ENCODE measurements around the gene DACT2.
"Not testable (repeated sequence)": the region's sequence is repeated elsewhere in the genome, so short reads cannot be mapped to it uniquely, and the experiment has no call there.

The DACT2 gene

DNA sequence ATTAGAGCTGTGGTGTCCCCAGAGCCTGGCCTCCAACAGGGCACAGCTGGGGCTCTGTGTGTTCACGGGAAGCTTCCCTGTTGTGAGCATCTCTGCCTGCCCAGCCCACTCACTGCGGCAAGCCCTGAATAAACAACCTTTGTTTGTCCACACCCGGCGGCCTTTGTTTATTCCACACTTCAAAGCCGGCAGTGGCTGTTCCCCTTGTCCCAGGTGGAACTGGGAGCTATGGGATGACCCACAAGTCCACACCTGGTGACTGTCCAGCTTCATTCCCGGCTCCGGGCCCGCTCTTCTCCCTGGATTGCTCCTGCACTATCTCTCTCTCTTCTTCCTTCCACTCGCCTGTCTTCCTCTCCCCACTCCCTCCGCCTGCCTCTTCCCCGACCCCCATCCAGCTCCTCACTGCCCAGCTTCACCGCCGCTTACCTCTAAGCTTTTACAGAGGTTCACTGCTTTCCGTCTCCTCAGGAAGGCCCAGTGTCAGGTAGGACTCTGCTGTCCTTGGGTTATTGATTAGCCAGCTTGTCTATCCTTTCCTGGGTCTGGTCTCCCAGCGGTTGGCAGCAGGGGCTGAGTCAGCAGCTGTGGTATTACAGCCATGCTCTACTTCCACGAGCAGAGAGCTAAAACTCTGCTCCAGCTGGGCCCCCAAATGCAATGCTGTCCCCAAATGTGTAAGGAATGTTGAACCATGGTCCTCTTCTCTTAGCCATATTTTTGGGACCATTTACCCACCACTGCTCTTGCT lies 17.8 kb downstream of the DACT2 start:
- DNase-seq, result no peak

DNA sequence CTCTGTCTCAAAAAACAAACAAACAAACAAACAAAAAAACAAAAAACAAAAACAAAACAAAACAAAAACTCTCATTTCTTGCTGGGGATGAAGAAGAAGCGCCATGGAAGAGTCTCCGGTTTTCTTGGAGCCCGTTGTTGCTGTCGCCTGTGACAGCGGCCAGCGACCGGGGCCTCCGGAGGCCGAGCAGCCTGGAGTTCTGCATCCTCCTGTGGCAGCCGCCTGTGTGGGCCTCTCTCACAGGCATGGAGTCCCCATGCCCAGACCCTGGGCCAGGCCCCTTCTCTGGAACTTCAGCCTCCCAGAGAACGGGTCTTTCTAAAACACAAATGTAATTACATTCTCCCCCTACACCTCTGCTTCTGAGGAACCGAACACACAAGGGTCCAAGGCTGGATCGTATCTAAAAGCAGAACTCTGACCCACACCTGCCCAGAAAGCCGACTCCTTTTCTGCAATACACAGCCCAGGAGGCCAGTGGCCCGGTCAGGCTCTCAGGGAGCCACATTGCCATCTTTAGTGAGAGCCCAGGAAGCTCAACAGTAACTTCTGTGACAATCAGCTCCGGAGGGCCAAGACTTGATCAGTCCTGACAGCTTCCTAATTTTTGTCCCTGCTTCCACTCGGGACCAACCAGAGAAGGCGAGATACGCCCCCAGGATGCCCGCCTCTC lies 18.5 kb downstream of the DACT2 start:
- no peak for DNase-seq

DNA sequence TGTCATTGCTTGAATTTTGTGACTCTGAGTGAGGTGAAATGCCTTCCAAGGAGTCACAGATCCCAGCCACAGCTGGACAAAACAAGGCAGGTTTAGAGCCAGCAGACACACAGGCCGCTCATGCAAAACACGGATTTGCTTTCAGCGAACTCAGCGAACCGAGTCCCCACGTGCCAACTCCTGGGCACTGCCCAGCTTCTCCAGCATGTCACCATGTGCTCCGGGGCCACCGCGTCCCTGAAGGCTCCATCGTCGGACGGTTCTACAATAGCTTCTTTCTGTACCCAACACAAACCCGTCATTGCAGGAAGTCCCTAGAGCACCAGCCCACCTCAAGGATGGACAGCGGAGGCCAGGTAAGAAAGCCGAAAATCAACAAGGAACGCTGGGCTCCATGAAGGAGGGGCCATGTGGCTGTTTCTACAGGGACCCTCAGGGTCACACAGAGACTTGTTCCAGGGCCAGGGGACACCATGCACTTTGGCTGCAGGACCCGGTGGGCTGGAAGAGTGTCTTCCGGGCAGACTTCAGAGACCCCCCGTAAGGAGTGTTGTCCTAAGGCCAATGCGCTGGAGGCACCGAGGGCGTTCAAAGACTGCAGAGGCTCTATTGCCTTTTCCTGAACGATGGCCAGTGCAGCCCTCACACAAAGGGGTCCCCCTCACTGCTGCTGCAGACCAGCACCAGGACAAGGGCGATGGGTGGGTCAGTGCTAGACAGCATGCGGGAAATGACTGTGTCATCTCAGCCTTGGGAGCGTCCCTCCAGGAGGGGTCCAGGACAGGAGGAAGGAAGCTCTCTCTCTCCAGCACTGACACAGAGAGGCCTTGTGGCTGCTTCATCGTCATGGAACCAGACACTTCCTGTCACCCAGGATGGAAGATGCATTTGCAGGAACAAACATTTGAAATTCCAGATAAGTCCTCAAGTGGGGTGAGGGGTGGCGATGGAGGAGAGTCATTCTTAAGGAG lies 19.8 kb downstream of the DACT2 start:
- DNase-seq, result no peak

DNA sequence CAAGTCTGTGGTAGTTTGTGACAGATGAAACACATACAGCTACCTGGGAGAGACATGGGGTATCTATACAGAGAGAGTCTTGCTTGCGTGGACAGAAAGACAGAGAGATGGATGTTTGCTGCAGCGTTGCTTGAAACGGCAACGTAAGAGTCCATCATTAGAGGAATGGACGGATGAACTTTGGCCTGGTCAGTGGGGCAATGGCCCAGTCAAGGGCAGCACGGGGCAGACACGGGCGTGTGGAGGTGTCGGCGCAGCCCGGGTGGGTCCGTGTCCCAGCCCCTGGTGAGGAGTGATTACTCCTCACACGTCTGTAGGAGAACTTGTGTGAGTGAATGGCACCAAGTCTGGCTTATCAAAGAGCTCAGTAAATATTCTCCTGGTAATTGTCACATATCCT lies 21.9 kb downstream of the DACT2 start:
- DNase-seq, result no peak

DNA sequence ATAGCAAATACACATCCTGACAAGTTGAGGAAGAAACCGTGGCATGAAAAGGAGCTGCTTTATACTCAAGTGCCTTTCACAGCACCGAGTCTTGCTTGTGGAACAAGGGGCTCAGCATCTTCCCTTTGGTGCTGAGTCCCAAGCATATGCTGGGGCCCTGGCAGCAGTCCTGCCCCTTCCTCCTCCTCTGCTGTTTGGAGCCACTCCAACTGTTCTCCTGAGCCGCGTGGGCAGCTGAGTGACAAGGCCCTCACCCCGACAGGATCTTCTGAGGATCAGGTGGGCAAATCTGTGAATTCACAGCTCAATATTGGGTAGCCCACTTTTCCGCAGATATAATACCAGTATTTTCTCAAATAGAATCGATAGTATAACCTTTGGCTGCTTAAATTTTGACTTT lies 24.7 kb downstream of the DACT2 start:
- DNase-seq, result no peak

DNA sequence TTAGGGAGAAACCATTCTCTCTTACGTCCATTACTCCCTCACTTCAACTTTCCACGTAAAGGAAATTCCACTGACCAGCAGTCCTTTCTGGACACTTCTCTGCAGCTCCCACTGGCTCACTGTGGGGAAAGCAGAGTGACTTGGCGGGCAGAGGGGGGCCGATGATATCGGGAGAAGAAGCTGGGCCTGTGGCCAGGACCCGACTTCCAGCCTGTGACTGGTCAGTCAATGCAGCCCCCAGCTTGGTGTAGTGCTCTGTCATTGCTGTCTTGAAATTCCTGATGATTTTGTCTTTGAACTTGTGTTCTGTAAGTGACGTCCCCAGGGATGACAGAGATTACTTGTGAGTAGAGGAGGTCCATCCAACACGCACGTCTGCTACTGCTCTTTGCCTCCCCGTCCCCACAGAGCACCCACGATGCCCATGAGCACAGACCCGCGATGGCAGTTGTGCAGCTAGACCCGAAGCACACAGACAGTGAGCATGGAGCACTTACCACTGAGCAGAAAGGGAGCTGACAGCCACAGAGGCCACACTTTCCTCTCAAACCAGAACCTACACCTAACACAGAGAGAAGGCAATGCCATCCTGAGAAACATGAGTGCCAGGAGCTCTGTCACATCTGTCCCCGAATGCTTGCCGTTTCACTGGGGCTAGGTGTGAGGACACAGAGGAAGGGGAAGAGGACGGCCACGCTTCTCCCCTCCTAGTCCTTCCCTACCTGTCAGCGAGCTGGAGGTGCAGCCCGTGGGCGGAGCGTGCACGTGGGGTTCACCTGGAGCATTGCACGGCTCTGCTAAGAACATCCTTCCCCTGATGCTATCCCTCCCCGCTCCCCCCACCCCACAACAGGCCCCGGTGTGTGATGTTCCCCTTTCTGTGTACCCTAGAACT lies 25.7 kb downstream of the DACT2 start:
- no peak for DNase-seq

DNA sequence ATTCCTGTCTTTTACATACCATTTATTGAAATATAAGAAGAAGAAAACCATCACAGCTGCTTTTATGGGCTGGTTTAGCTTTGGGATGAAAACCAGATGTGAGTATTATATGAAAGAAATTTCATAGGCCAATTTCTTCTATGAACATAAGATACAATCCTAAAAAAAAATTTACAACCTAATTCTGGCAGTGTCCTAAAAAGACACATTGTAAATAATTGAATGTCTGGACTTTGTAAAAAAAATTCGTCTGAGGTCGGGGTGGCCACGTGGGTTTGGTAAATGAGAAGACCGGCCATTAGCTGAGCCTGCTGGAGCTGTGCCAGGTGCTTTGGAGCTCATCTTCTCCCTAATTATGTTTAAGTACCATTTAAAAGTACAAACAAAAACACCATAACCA lies 26.8 kb downstream of the DACT2 start:
- DNase-seq, result no peak

DNA sequence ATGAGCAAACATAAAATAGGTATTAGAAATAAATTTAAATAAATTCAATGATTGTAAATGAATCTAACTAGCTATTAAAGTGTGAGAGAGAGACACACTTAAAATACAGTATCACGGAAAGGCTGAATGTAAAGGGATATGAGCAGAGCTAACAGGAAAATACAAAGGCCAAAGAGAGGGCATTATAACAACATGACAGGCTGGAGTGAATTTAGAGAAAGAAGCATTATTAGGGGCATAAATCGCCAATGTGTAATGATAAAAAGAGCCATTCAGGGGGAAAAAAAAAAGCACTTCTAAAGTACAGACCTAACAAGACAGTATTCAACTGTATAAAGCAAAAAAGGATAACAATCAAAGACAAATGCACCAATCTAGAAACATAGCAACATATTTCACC lies 28.1 kb downstream of the DACT2 start:
- no peak for DNase-seq

DNA sequence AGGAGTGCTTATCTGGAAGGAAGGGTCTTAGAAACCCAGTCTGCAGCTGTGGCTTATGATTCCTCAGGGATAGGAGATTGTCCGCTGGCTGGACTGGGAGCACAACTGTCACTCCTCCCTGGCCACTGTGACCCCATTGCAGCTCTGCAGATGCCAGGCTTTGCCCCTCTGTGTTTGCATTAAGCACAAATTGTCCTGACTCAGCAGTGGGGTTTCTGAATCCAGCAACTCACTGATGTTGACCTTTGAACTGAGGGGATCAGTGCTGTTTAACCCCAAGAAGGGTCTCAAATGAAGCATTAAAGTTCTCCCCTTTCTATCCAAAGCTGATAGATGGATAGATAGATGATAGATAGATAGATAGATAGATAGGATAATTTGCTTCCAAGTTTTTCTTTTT lies 29.5 kb downstream of the DACT2 start:
- no peak for DNase-seq

DNA sequence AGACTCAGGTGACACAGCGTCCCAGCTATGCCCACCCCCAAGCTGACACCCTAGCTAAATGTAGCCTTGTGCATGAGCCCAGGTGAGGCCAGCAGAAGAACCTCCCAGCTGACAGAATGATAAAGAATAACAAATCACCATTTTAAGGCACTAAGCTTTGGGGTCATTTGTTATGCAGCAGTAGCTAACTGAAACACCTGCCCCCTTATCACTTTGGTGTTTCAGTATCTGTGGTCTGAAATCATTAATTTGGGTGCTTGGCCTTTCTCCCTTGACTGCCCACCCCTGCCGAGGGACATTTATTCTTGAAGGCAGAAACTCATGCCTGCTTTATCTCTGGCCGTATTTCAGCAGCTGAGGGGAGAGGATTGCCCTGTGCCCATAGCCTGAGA lies 30.0 kb downstream of the DACT2 start:
- no peak for DNase-seq

DNA sequence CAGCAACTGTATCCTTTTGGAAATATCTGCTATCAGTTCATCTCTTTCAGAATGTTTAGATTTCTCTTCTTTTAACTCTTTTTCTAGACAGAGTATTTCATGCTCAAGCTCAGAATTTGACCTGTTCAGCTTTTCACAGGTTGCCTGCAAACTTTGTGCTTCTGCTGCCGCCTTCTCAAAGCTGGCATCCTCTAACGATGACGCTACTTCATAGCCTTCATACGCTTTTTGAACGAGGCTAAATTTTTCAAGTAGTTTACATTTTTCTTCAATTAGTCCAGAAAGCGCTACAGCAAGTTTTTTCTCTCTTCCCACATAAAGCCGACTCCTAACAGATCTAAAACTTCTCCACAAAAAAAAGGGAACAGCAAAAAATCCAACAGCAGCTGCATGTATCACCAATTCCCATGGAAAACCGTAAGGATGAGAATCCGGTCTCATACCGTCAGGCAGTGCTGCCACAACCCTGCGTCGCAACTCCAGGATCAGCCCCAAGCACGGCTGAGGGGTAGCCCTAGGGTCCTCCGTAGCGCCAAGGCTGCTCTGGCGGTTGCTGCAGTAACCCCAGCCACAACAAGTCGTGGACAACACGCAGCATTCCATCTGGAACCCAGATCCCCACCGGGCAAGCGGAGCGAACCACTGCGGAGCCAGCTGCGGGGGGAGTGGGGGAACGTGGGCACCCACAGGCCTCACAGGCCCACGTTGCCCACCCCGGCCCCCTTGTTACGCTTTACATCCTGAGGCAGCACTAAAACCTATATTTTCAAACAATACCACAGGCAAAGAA lies 30.6 kb downstream of the DACT2 start:
- DNase-seq, result no peak

DNA sequence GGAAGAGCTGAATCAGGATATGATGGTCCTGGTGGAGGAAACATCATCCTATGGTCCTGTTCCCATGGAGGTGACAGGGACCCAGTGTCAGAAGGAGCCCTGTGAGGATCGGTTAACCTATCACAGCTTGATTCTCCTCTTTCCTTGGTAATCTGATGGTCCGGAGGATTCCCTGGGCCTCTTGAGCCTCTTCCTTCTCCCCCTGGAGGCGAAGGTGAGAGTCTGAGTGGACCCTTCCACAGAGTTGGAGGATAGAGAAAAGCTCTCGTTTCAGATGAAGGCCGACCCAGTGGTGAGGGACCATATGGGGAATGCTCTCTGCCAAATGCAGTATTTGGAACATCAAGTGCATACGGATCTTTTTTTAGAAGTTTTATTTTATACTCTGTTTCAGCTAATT lies 32.1 kb downstream of the DACT2 start:
- DNase-seq, result not testable (repeated sequence)

DNA sequence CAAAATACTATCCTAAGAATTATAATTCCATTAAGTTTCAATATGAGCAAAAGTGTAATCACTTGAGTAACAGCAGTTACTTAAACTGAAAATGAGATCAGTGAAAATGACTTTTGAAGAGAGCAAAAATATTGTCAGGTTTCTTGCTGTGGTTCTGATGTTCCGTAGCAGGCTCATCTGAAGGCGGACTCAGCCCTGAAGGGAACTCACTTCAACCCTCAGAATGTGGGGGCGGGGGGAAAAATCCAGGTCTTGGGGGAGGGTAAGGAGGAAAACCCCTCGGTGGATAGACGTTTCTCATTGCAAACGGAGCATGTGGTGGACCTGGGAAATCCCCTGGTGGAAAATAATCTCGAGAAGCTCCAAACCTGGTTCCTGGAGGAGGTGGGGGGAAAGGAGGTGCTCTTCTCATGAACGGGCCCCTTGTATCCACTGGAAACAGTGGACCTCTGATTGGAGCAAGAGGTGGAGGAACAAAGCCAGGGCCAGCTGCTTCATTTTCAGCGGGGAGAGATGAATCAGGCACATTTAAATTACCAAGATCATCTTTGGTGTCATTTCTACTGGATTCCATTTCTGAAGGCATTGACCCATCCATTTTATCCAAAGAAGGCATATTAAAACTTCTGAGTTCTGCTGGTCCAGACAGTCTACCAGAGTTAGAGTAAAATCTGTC lies 32.7 kb downstream of the DACT2 start:
- not testable (repeated sequence) for DNase-seq

DNA sequence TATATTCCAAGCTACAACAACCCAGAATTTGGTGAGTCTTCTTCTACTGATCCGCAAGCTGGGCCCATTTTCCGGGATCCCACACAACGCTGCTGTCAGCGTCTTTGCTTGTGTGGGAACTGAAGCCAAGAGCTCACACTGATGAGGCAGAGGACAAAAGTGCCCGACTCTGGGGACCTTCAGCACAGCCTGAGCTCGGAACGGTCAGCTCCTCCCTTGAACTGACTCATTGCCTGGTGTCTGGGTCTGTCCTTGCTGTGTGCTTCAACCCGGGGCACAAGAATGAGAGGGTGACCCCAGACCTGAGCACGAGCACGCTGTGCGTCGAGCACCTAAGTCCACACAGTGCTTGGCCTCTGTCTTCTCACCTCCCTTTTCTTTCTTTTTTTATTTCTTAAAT lies 33.5 kb downstream of the DACT2 start:
- no peak for DNase-seq

DNA sequence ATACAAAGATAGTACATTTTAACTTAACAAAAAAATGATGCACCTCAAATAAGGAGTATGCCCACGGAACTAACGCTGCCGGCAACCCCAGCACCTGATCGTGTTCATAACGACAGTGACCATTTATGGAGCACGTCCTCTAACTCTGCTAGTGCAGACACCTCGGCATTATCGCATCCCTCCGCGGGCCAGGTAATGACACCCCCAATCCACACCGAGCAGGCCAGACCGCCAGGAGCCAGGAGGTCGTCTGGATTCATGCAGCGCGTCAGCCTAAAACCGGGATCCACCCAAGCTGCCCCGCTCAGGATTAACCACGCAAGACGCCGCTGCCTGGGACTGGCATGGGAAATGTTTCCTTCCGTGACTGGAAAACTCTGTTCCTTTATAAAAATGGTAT lies 34.1 kb downstream of the DACT2 start:
- no peak for DNase-seq

DNA sequence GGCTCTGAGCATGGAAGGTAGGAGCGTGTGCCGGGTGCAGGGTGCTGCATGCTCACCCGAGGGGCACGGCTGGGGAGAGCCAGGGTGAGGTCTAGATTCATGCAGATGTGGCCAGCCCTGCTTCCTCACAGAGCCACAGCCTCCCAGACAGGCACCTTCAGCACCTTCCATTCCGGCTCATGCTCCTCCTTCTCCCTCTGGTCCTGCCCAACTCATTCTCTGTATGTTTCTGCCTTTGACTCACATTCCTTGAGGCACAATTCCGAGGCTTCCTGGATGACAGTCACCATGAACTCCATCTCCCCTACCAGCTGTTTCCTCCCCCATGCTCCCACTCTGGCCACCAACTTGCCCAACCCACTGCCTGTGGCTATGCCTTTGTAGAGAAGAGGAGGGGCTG lies 35.4 kb downstream of the DACT2 start:
- no peak for DNase-seq

DNA sequence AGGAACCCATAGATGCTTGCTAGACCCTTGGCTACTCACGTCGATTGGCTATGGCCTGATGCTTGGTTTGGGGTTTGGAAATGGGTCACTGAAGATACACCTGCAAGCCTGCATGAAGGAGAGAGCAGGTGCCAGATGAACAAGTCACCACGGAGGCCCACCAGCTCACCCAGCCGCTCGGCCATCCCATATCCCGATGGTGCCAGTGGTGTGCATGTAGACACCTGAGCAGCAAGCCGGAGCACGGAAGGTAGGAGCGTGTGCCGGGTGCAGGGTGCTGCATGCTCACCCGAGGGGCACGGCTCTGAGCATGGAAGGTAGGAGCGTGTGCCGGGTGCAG lies 35.9 kb downstream of the DACT2 start:
- no peak for DNase-seq

DNA sequence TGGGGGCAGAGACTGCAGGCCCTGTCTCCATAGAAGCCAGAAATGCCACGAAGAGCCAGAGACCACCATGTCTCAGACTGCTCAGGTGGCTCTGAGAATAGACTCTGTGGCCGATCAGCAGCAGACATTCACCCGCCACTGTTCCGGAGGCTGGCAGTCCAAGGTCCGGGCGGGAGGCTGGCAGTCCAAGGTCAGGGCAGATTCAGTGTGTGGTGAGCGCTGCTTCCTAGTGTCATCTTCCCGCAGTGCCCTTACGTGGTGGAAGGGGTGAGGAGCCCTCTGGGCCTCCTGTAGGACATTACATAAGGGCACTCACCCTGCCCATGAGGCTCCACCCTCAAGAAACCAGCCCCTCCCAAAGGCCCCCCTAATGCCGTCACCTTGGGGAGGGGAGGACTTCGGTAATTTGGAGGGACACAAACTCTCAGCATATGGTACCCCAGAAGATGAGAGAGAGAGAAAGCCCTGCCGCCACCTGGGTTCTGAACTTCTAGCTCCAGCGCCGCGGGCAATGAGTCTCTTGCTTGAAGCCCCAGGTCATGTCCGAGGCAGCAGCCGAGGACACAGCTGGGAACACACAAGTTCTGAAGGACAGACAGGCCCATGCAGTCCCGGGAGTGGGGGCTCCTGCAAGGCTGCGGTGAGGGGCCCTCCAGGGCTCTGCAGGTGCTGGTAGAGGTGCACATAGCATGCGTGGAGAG lies 36.4 kb downstream of the DACT2 start:
- no peak for DNase-seq

DNA sequence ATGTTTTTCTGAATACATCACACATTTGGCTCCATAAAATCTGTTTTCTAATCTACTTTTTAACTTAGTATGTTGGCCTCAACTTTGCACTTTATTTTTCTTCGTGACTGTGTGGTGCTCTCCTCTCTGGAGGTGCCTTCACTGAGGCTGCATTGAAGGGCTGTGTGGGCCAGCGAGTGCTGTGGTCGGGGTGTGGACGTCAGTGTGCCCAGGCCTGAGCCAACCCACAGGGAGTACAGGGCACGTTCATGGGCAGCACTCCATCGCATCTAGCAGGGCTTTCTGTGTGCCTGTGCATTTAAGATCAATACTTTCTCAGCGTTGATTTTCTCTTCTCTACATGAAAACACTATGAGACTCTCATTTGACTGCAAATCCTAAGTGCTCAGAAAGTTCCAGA lies 37.8 kb downstream of the DACT2 start:
- no peak for DNase-seq

DNA sequence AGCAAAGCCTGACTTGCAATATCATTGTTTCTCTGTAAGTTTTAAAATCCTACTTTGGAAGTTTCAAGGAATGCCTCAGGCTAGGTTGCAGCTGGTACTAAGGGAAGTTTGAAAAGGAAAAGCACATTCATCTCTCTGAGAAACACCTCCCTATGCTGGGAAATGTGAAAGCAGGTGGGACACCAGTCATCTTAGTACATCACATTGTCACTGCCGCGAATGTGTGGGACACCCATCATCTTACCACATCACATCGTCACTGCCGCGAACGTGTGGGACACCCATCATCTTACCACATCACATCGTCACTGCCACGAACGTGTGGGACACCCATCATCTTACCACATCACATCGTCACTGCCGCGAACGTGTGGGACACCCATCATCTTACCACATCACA lies 38.3 kb downstream of the DACT2 start:
- not testable (repeated sequence) for DNase-seq

DNA sequence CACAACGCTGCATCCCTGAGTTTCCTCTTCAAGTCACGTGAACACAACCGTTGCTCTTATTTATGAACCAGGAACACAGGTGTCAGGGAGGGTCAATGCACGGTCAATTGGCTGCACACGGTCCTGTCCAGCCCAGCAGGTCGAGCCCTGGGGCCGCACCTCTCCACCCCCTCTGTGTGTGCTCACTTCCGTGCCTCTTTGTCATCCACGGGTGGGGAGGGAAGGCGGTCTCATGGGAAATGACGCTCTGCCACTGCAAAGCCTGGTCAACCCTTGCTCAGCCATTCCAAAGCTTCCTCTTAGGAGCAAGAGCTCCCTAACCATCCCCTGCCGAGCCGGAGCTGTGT lies 38.7 kb downstream of the DACT2 start:
- DNase-seq, result no peak

Data from CD4-positive, alpha-beta T cell treated with Interleukin-1 beta for 1 hour (primary cell).